Left lung (tissue), 10 donors: ENCODE results near the gene MIB2. TPM values are rescaled to one million over a fixed set of nuclear protein-coding genes. Genes with fewer than 3 reads are reported as not detected.

Experiments
- ATAC-seq: fragments of 200-7000 bp; cut with Tn5 transposase; one replicate; pipeline ENCODE4 v1.9.1; 2020; ENCODE audit warnings: moderate library complexity
- DNase-seq, 4 donors: peaks; one replicate each; pipeline ENCODE4 v3.0.0-alpha.2; 2013 to 2020
- H3K27ac ChIP-seq, 2 donors: fragments of 200-600 bp; sonication (generic) in 1 of 2; one replicate each; pipeline versions ENCODE4 v1.5.0 to v1.8.0; 2020 to 2021
- H3K27me3 ChIP-seq, 2 donors: fragments of 200-600 bp; sonication (generic) in 1 of 2; one replicate each; pipeline versions ENCODE4 v1.5.0 to v1.8.0; 2020 to 2021
- H3K36me3 ChIP-seq, 2 donors: fragments of 200-600 bp; sonication (generic) in 1 of 2; one replicate each; pipeline versions ENCODE4 v1.5.0 to v1.8.0; 2020 to 2021
- H3K4me1 ChIP-seq, 2 donors: fragments of 200-600 bp; one replicate each; pipeline ENCODE4 v1.8.0; 2021
- H3K4me3 ChIP-seq, 2 donors: fragments of 200-600 bp; sonication (generic) in 1 of 2; one replicate each; pipeline versions ENCODE4 v1.5.0 to v1.8.0; 2020 to 2021; ENCODE audit warnings: mild to moderate bottlenecking in 1 of 2
- H3K9me3 ChIP-seq, 2 donors: fragments of 200-600 bp; sonication (generic) in 1 of 2; one replicate each; pipeline versions ENCODE4 v1.5.0 to v1.8.0; 2020 to 2021
- intact Hi-C, 2 donors: fragments of 100-400 bp; cut with DNase I; formaldehyde crosslinking; loops; one replicate each; pipeline versions ENCODE4 v1.11.2 to v1.14.2; 2022
- polyA plus RNA-seq, 6 donors: library from polyadenylated mRNA; unstranded; fragments of 120-200 nt; gene quantifications; one replicate each; pipeline ENCODE4 v1.2.1, GENCODE V29; 2013; ENCODE audit not compliant: insufficient read length in 6 of 6
- total RNA-seq, 2 donors: library from RNA; stranded (reverse); fragmentation: NEBNext Ultra II Directional; extraction: Animal tissue kit (Norgen Biotek cat#: 25700); gene quantifications; one replicate each; pipeline ENCODE4 v1.2.1, GENCODE V29; 2021
- TF ChIP-seq, protein P1 (sequence below), 2 donors: fragments of 200-600 bp; sonication (generic) in 1 of 2; IDR thresholded peaks; one replicate each; pipeline versions ENCODE4 v1.5.0 to v1.8.0; 2021; ENCODE audit warnings: antibody characterized with exemption in 2 of 2
- donor health status: DM: no; HTN: yes; CAD: no.
- donor health status: DM: no; HTN: no; CAD: no.

Gene MIB2
- total and polyA plus RNA-seq, 8 donors = 43.2 to 118 (median 61.4) TPM

DNA sequence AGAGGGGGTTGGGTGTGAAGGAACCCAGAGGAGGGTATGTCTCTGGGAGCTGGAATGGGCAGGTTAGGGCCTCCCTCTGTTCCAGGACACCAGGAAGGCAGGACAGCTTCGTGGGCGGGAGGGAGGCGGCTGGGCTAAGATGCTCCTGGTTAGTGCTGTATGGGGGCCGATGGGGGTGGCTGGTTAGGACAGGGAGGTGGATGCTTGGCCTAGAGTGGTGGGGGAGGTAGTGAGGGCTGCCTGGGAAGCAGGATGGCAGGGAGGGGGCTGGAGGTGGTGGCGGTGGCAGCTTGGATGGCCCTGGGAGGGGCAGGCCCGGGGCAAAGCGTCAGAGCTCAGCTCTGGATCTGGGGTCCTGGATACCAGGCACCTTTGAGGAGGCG, 10.5 kb downstream of the MIB2 start:
- no peaks in the 10 kb centered on the region for H3K9me3 ChIP-seq
- intact Hi-C loops = no loop called here
- DNase-seq (no peak), ATAC-seq (no peak)
- TF ChIP-seq, protein P1, sequence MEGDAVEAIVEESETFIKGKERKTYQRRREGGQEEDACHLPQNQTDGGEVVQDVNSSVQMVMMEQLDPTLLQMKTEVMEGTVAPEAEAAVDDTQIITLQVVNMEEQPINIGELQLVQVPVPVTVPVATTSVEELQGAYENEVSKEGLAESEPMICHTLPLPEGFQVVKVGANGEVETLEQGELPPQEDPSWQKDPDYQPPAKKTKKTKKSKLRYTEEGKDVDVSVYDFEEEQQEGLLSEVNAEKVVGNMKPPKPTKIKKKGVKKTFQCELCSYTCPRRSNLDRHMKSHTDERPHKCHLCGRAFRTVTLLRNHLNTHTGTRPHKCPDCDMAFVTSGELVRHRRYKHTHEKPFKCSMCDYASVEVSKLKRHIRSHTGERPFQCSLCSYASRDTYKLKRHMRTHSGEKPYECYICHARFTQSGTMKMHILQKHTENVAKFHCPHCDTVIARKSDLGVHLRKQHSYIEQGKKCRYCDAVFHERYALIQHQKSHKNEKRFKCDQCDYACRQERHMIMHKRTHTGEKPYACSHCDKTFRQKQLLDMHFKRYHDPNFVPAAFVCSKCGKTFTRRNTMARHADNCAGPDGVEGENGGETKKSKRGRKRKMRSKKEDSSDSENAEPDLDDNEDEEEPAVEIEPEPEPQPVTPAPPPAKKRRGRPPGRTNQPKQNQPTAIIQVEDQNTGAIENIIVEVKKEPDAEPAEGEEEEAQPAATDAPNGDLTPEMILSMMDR (IDR thresholded peaks at IDR 0.05) = no peak
- H3K36me3 ChIP-seq = peaks cover 0 to 25% of the 10 kb centered on the region in 2 donors
- peaks cover 0 to 24% of the 10 kb centered on the region in 2 donors for H3K27me3 ChIP-seq
- H3K4me1 ChIP-seq = peaks cover 0 to 11% of the 10 kb centered on the region in 2 donors
- H3K27ac ChIP-seq = no peak overlapping the region
- no peak overlapping the region for H3K4me3 ChIP-seq

DNA sequence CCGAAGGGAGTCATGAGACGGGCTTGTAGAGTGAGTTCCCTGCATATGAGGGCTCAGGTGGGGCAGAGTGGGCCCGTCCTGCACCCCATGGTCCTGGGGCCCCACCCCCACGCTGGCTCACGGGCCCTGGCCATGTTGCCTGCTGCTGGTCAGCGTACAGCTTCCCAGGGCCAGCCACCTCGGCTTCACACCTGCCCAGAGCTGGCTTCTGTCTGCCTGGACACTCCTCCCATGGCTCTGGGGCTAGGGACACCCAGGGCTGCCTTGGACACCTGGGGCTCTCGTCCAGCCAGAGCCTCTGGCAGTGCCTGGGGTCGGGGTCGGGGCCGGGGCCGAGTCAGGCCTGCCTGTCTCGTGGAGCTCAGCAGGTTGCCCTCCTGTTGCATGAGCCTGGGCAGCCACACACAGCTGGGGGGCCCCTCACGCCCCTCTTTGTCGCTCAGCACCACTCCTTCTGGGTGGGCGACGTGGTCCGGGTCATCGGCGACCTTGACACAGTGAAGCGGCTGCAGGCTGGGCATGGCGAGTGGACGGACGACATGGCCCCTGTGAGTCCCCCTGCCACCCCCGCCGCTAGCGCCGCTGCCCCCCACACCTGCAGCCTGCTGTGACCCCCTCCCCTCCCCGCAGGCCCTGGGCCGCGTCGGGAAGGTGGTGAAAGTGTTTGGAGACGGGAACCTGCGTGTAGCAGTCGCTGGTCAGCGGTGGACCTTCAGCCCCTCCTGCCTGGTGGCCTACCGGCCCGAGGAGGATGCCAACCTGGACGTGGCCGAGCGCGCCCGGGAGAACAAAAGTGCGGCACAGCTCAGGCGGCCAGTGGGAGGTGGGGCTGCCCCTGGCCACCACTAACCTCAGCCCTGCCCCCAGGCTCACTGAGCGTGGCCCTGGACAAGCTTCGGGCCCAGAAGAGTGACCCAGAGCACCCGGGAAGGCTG, 11.2 kb downstream of the MIB2 start:
- intact Hi-C loops = no loop called here
- Histone ChIP-seq H3K4me3 (no peak overlapping the region), H3K27me3 (peaks cover 6 to 31% of the 10 kb centered on the region in 2 donors), H3K36me3 (peaks cover 0 to 25% of the 10 kb centered on the region in 2 donors), H3K9me3 (no peaks in the 10 kb centered on the region), H3K4me1 (peaks cover 0 to 17% of the 10 kb centered on the region in 2 donors), H3K27ac (no peak overlapping the region)
- DNase-seq (peak in 2 of 4 donors; percentile 32 to 69), ATAC-seq (no peak)
- TF ChIP-seq, protein P1 (IDR thresholded peaks at IDR 0.05) = no peak

DNA sequence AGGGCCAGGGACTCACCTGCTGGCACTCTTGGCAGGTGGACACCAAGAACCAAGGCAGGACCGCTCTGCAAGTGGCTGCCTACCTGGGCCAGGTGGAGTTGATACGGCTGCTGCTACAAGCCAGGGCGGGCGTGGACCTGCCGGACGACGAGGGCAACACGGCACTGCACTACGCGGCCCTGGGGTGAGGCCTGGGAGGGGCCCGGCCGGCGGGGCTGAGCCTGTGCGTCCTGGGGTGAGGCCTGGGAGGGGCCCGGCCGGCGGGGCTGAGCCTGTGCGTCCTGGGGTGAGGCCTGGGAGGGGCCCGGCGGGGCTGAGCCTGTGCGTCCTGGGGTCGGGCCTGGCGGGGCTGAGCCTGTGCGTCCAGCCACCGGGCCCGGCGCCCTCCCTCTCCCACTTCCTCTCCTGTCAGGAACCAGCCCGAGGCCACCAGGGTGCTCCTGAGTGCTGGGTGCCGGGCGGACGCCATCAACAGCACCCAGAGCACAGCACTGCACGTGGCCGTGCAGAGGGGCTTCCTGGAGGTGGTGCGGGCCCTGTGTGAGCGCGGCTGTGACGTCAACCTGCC, 12.0 kb downstream of the MIB2 start:
- no peak for ATAC-seq
- intact Hi-C loops = no loop called here

DNA sequence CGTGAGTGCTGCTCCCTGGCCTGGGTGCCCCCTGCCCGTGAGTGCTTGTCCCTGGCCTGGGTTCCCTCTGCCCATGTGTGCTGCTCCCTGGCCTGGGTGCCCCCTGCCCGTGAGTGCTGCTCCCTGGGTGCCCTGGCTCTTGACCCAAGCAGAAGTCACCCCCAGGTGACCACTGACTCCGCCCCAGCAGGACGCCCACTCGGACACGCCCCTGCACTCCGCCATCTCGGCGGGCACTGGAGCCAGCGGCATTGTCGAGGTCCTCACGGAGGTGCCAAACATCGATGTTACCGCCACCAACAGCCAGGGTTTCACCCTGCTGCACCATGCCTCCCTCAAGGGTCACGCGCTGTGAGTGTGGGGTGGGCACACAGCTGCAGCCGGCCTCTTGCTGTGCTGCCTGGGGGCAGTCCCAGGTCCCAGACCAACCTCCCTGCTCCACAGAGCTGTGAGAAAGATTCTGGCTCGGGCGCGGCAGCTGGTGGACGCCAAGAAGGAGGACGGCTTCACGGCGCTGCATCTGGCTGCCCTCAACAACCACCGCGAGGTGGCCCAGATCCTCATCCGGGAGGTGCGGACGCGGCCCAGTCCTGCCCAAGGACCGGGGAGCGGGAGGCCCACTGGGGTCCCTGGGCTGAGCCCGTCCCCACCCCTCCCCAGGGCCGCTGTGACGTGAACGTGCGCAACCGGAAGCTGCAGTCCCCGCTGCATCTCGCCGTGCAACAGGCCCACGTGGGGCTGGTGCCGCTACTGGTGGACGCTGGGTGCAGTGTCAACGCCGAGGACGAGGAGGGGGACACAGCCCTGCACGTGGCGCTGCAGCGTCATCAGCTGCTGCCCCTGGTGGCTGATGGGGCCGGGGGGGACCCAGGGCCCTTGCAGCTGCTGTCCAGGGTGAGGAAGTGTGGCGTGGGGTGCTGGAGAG, 12.8 kb downstream of the MIB2 start:
- intact Hi-C loops = no loop called here
- peak in 2 of 4 donors; percentile 32 to 72 for DNase-seq
- peaks cover 0 to 25% of the 10 kb centered on the region in 2 donors for H3K36me3 ChIP-seq
- TF ChIP-seq, protein P1 (IDR thresholded peaks at IDR 0.05) = no peak
- H3K27ac ChIP-seq = no peak overlapping the region
- no peak for ATAC-seq
- no peak overlapping the region for H3K4me3 ChIP-seq
- H3K4me1 ChIP-seq = peaks cover 3 to 24% of the 10 kb centered on the region in 2 donors
- no peaks in the 10 kb centered on the region for H3K9me3 ChIP-seq
- H3K27me3 ChIP-seq = peaks cover 9 to 40% of the 10 kb centered on the region in 2 donors

More for the DNA sequence above, 12.0 kb downstream of the MIB2 start:
- peak in 2 of 4 donors; percentile 31 to 78 for DNase-seq
- peaks cover 3 to 24% of the 10 kb centered on the region in 2 donors for H3K4me1 ChIP-seq
- peaks cover 0 to 25% of the 10 kb centered on the region in 2 donors for H3K36me3 ChIP-seq
- H3K9me3 ChIP-seq = no peaks in the 10 kb centered on the region
- H3K27ac ChIP-seq = no peak overlapping the region
- TF ChIP-seq, protein P1 (IDR thresholded peaks at IDR 0.05) = no peak
- peaks cover 9 to 39% of the 10 kb centered on the region in 2 donors for H3K27me3 ChIP-seq
- H3K4me3 ChIP-seq = no peak overlapping the region
